Stimulated activated CD8-positive, alpha-beta memory T cell treated with anti-CD3 and anti-CD28 coated beads, Interleukin-15, amount 100 ng/mL, for 48 hours (primary cell): ENCODE results near the gene RNF128.
"Not testable (repeated sequence)": the region's sequence is repeated elsewhere in the genome, so short reads cannot be mapped to it uniquely, and the experiment has no call there.

Source experiments
- DNase-seq, 2 donors: peaks; one replicate each; pipeline ENCODE4 v3.0.0-alpha.2; 2020; ENCODE audit warnings: low read depth in 2 of 2

RNF128 gene

GRCh38 chrX:106742805-106743204 is 16.3 kb downstream of the RNF128 start:
- no peak for DNase-seq

- no peak for DNase-seq
These were observed 21.9 kb downstream of the RNF128 start for GRCh38 chrX:106748377-106748776.

- no peak for DNase-seq
These were observed 24.9 kb downstream of the RNF128 start for GRCh38 chrX:106751407-106751806.

GRCh38 chrX:106752101-106752678 is 25.7 kb downstream of the RNF128 start:
- DNase-seq: no peak

GRCh38 chrX:106769288-106769687 is 42.8 kb downstream of the RNF128 start:
- not testable (repeated sequence) for DNase-seq

- DNase-seq: no peak
These were observed 48.5 kb downstream of the RNF128 start for GRCh38 chrX:106774981-106775380.

- DNase-seq: no peak
These were observed 53.8 kb downstream of the RNF128 start for GRCh38 chrX:106780264-106780663.

GRCh38 chrX:106780664-106781377 is 54.3 kb downstream of the RNF128 start:
- DNase-seq: no peak

- no peak for DNase-seq
These were observed 57.2 kb downstream of the RNF128 start for GRCh38 chrX:106783716-106784115.

- DNase-seq: no peak
These were observed 65.0 kb downstream of the RNF128 start for GRCh38 chrX:106791495-106791894.

- DNase-seq: no peak
These were observed 75.5 kb downstream of the RNF128 start for GRCh38 chrX:106802063-106802387.

GRCh38 chrX:106802388-106803275 is 76.1 kb downstream of the RNF128 start, which contains the start of gene TBC1D8B:
TSS of gene TBC1D8B (plus strand) at chrX:106802673. CDS start at chrX:106802854, 181 bp downstream.
- DNase-seq: peak in 1 of 2 donors; percentile 0

- DNase-seq: no peak
These were observed 84.8 kb downstream of the RNF128 start for GRCh38 chrX:106811131-106811910.

- DNase-seq: not testable (repeated sequence)
These were observed 86.4 kb downstream of the RNF128 start for GRCh38 chrX:106812930-106813329.

- not testable (repeated sequence) for DNase-seq
These were observed 87.6 kb downstream of the RNF128 start for GRCh38 chrX:106814093-106814492.
